Epithelial cell of proximal tubule (primary cell): ENCODE results near the gene RGL1. TPM values are rescaled to one million over a fixed set of nuclear protein-coding genes. Genes with fewer than 3 reads are reported as not detected.

Experiments used
- DNase-seq: peaks from one replicate; pipeline ENCODE4 v3.0.0-alpha.2; 2011; ENCODE audit warnings: low read depth
- H3K4me3 ChIP-seq: 2 replicates; pipeline ENCODE4 v1.5.1; 2011; ENCODE audit warnings: low read depth, mild to moderate bottlenecking, low read length
- total RNA-seq: library from RNA; depleted of rRNA; stranded (reverse); fragments of >200 nt; gene quantifications from 2 replicates; pipeline ENCODE4 v1.2.3, GENCODE V29; 2015
- TF ChIP-seq, protein P1 (sequence below): conservative IDR thresholded peaks from 2 replicates; pipeline ENCODE4 v1.5.1; 2012; ENCODE audit warnings: low read depth, mild to moderate bottlenecking, low read length

RGL1 gene
- total RNA-seq, 1 donor from 2014 or later: 1.6 TPM

GRCh38 chr1:183892351-183892793 lies 87.5 kb downstream of the RGL1 start:
- no peak overlapping the region for H3K4me3 ChIP-seq
- DNase-seq: no peak
- TF ChIP-seq, protein P1, sequence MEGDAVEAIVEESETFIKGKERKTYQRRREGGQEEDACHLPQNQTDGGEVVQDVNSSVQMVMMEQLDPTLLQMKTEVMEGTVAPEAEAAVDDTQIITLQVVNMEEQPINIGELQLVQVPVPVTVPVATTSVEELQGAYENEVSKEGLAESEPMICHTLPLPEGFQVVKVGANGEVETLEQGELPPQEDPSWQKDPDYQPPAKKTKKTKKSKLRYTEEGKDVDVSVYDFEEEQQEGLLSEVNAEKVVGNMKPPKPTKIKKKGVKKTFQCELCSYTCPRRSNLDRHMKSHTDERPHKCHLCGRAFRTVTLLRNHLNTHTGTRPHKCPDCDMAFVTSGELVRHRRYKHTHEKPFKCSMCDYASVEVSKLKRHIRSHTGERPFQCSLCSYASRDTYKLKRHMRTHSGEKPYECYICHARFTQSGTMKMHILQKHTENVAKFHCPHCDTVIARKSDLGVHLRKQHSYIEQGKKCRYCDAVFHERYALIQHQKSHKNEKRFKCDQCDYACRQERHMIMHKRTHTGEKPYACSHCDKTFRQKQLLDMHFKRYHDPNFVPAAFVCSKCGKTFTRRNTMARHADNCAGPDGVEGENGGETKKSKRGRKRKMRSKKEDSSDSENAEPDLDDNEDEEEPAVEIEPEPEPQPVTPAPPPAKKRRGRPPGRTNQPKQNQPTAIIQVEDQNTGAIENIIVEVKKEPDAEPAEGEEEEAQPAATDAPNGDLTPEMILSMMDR: no peak

DNA sequence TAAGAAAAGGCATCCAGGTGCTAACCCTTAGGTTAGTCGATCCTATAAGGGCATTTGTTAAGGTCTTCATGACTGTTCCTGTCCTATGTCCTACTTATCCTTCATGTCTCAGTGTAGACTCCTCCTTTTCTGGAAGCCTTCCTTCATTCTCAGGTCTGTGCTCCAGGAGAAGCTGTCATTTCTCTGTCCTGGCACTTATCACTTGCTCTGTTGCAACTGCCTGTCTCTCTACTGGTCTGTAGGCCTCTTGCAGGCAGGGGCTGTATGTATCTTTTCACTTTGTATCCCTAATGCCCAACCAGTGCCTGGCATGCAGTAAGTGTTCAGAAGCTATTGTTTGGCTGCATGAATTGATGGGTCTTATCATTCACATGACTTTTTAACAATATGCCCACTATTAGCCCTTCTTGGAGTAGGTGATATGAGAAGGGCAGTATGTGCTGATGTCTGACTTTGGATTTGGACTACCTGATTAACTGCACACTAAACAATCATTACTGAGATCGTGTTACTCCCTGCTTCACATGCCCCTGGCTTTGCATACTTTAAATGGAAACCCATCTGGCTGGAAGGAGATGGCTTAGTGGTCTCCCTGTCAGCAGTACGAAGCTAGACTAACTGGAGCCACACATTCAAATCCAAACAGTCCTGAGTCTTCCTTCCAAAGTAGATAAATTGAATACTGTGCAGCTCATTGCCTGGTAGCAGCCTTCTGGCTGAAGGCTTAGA lies 88.8 kb downstream of the RGL1 start:
- H3K4me3 ChIP-seq: no peak overlapping the region
- no peak for DNase-seq
- TF ChIP-seq, protein P1: no peak

- H3K4me3 ChIP-seq: no peak overlapping the region
- TF ChIP-seq, protein P1: no peak
- DNase-seq: no peak
Observed at GRCh38 chr1:183894290-183894565, 89.3 kb downstream of the RGL1 start.

DNA sequence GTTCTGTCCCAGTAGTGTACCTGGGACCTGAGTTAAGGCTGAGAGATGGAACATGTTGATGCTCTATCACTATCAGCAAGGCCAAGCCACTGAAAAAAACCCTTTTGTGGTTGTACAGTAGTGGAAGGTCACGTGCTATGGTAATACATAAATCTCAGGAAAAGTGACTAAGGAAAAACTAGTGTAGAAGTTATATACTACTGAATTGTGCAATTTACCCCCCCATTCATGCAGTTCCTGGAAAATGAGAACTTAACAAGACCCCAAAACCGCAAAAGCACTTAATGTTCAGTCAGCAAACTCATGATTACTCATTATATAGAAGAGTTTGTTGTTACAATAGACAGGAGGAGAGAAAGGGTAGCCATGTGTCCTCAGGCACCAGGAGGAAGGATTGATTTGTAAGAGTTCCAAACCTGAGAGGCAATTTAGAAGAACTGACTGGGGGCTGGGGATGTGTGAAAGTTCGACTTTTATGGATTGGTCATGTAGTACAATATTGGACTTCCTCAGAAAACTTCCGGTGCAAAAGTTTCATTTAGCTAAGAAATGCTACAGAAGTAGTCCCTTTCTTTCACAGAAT lies 91.6 kb downstream of the RGL1 start:
- no peak for DNase-seq

GRCh38 chr1:183898001-183898396 lies 93.1 kb downstream of the RGL1 start:
- TF ChIP-seq, protein P1: no peak
- DNase-seq: no peak
- H3K4me3 ChIP-seq: no peak overlapping the region

More for the DNA sequence above, 91.6 kb downstream of the RGL1 start:
- TF ChIP-seq, protein P1: no peak
- H3K4me3 ChIP-seq: no peak overlapping the region

- no peak for DNase-seq
- H3K4me3 ChIP-seq: no peak overlapping the region
- TF ChIP-seq, protein P1: no peak
Observed at GRCh38 chr1:183898610-183899009, 93.7 kb downstream of the RGL1 start.

GRCh38 chr1:183901748-183902330 lies 96.9 kb downstream of the RGL1 start:
- no peak overlapping the region for H3K4me3 ChIP-seq
- no peak for DNase-seq
- TF ChIP-seq, protein P1: no peak
